Measurements from ENCODE around the gene MBD5.

Gene MBD5

DNA sequence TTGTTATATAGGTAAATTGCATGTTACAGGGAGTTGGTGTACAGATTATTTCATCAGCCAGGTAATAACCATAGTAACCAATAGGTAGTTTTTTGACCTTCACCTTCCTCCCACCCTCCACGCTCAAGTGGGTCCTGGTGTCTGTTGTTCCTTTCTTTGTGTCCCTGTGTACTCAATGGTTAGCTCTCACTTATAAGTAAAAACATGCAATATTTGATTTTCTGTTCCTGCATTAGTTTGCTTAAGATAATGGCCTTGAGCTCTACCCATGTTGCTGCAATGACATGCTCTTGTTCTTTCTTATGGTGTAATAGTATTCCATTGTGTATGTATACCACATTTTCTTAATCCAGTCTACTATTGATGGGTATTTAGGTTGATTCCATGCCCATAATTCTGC is 390.0 kb downstream of the MBD5 start:
- Histone ChIP-seq H3K36me3 (replicated peaks; ENCODE audit: low read depth, low read length) (no peaks in the 10 kb centered on the region), H3K9me3 (ENCODE audit: insufficient read depth, low read length) (no peaks in the 10 kb centered on the region), H3K27ac (ENCODE audit: low read length) (no peak overlapping the region), H3K79me2 (ENCODE audit: low read length) (no peaks in the 10 kb centered on the region), H3K4me1 (ENCODE audit: low read length) (peaks cover 3% of the 10 kb centered on the region), H3K4me2 (ENCODE audit: low read length) (no peak overlapping the region), H2AFZ (ENCODE audit: low read depth, low read length) (no peak overlapping the region), H3K4me3 (ENCODE audit: low read length) (no peak overlapping the region), H3K9ac (ENCODE audit: low read length) (no peak overlapping the region), H4K20me1 (ENCODE audit: insufficient read depth, low read length) (no peaks in the 10 kb centered on the region), H3K27me3 (ENCODE audit: low read depth, low read length) (no peaks in the 10 kb centered on the region)
- TF ChIP-seq EZH2phosphoT487 (IDR thresholded peaks at IDR 0.05; ENCODE audit: low read depth) (no peak), CTCF (IDR thresholded peaks at IDR 0.05; ENCODE audit: low read depth, low read length) (no peak)

- Histone ChIP-seq H3K9ac (ENCODE audit: low read length) (no peak overlapping the region), H3K27me3 (ENCODE audit: low read depth, low read length) (no peaks in the 10 kb centered on the region), H3K4me2 (ENCODE audit: low read length) (no peak overlapping the region), H4K20me1 (ENCODE audit: insufficient read depth, low read length) (no peaks in the 10 kb centered on the region), H3K79me2 (ENCODE audit: low read length) (no peaks in the 10 kb centered on the region), H3K9me3 (ENCODE audit: insufficient read depth, low read length) (no peaks in the 10 kb centered on the region), H3K36me3 (replicated peaks; ENCODE audit: low read depth, low read length) (no peaks in the 10 kb centered on the region), H3K4me3 (ENCODE audit: low read length) (no peak overlapping the region), H3K4me1 (ENCODE audit: low read length) (peaks cover 25% of the 10 kb centered on the region), H2AFZ (ENCODE audit: low read depth, low read length) (no peak overlapping the region), H3K27ac (ENCODE audit: low read length) (no peak overlapping the region)
- TF ChIP-seq CTCF (IDR thresholded peaks at IDR 0.05; ENCODE audit: low read depth, low read length): no peak
Observed at GRCh38 chr2:148416248-148416647, 395.4 kb downstream of the MBD5 start.

GRCh38 chr2:148430101-148430500 is 409.2 kb downstream of the MBD5 start:
- Histone ChIP-seq H2AFZ (ENCODE audit: low read depth, low read length) (no peak overlapping the region), H4K20me1 (ENCODE audit: insufficient read depth, low read length) (no peaks in the 10 kb centered on the region), H3K27me3 (ENCODE audit: low read depth, low read length) (no peaks in the 10 kb centered on the region), H3K4me1 (ENCODE audit: low read length) (no peaks in the 10 kb centered on the region), H3K4me2 (ENCODE audit: low read length) (no peak overlapping the region), H3K79me2 (ENCODE audit: low read length) (no peaks in the 10 kb centered on the region), H3K9me3 (ENCODE audit: insufficient read depth, low read length) (no peaks in the 10 kb centered on the region), H3K4me3 (ENCODE audit: low read length) (no peak overlapping the region), H3K27ac (ENCODE audit: low read length) (no peak overlapping the region), H3K9ac (ENCODE audit: low read length) (no peak overlapping the region), H3K36me3 (replicated peaks; ENCODE audit: low read depth, low read length) (no peaks in the 10 kb centered on the region)
- TF ChIP-seq CTCF (IDR thresholded peaks at IDR 0.05; ENCODE audit: low read depth, low read length) (no peak), EZH2phosphoT487 (IDR thresholded peaks at IDR 0.05; ENCODE audit: low read depth) (no peak)

DNA sequence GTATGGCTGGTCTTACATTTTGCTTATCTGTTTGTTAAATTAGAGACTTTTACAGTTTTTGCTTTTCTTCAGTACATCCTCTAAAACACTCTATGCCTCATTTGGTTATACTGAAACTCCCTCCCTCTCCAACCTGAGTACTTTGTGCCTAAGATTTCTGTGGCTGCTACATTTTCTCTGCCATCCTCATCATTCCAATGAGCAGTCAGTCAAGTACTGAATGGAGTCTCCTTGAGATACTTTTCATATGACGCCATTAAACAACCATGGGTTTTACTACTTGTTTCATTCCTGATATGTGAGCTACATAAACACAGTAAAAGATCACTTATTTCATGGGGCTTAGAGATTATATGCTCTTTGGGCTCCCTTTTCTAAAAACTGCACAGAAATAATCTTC is 427.0 kb downstream of the MBD5 start:
- Histone ChIP-seq H3K4me1 (ENCODE audit: low read length) (no peaks in the 10 kb centered on the region), H3K36me3 (replicated peaks; ENCODE audit: low read depth, low read length) (no peaks in the 10 kb centered on the region), H3K27me3 (ENCODE audit: low read depth, low read length) (no peaks in the 10 kb centered on the region), H3K9me3 (ENCODE audit: insufficient read depth, low read length) (no peaks in the 10 kb centered on the region), H3K79me2 (ENCODE audit: low read length) (no peaks in the 10 kb centered on the region), H4K20me1 (ENCODE audit: insufficient read depth, low read length) (no peaks in the 10 kb centered on the region), H3K4me2 (ENCODE audit: low read length) (no peak overlapping the region), H3K4me3 (ENCODE audit: low read length) (no peak overlapping the region), H2AFZ (ENCODE audit: low read depth, low read length) (no peak overlapping the region), H3K9ac (ENCODE audit: low read length) (no peak overlapping the region), H3K27ac (ENCODE audit: low read length) (no peak overlapping the region)
- TF ChIP-seq EZH2phosphoT487 (IDR thresholded peaks at IDR 0.05; ENCODE audit: low read depth) (no peak), CTCF (IDR thresholded peaks at IDR 0.05; ENCODE audit: low read depth, low read length) (no peak)

Data from OCI-LY3 (cell line).